ENCODE results near the gene OXSM. TPM values are rescaled to one million over a fixed set of nuclear protein-coding genes. Genes with fewer than 3 reads are reported as not detected.

Gene OXSM
- total and polyA plus RNA-seq, 2 experiments from 2014 or later = 1.3 to 2.2 TPM

GRCh38 chr3:25747033-25747432, 42.9 kb upstream of the OXSM start (continued):
- TF ChIP-seq ZNF462 (CRISPR knock-in tag; IDR thresholded peaks at IDR 0.05) = no peak

GRCh38 chr3:25748189-25748588, 41.7 kb upstream of the OXSM start:
- peaks cover 2% of the 10 kb centered on the region for H3K27me3 Mint-ChIP-seq (ENCODE audit: insufficient read depth, low read depth, poor library complexity)
- no peaks in the 10 kb centered on the region for H3K9me3 Mint-ChIP-seq
- Histone ChIP-seq H3K4me3 (no peak overlapping the region), H3K27ac (ENCODE audit: low read depth) (no peak overlapping the region), H3F3A (replicated peaks; ENCODE audit: low read depth) (no peaks in the 10 kb centered on the region), H3K4me2 (no peak overlapping the region), H3K27me3 (ENCODE audit: insufficient read depth) (no peaks in the 10 kb centered on the region), H3K9me2 (ENCODE audit: insufficient read depth) (no peaks in the 10 kb centered on the region), H3K36me3 (ENCODE audit: insufficient read depth) (peaks cover 5% of the 10 kb centered on the region; the same call in 1 of the 2 replicates), H2AFZ (no peak overlapping the region), H3K79me2 (replicated peaks; ENCODE audit: insufficient read depth) (no peaks in the 10 kb centered on the region), H3K4me1 (ENCODE audit: insufficient read depth) (peaks cover 13% of the 10 kb centered on the region), H4K20me1 (replicated peaks; ENCODE audit: insufficient read depth) (no peaks in the 10 kb centered on the region)
- H3K27ac Mint-ChIP-seq = peak overlapping the region; percentile 29; the same call in 1 of the 2 replicates
- DNase-seq (ENCODE audit: low spot score) (peak; percentile 33), ATAC-seq (peak; percentile 91)
- H3K4me3 Mint-ChIP-seq = no peak overlapping the region
- peaks cover 14% of the 10 kb centered on the region for H3K4me1 Mint-ChIP-seq
- H3K36me3 Mint-ChIP-seq (ENCODE audit: low read depth) = peaks cover 26% of the 10 kb centered on the region
- TF ChIP-seq STAT1 (IDR thresholded peaks at IDR 0.05; ENCODE audit: unreplicated experiment) = no peak
- no peak for TF ChIP-seq REST (IDR thresholded peaks at IDR 0.05; ENCODE audit: unreplicated experiment)
- TF ChIP-seq CREB1 (CRISPR knock-in tag; IDR thresholded peaks at IDR 0.05; ENCODE audit: low read depth) = no peak
- no peak for TF ChIP-seq ZNF331 (CRISPR knock-in tag; IDR thresholded peaks at IDR 0.05; ENCODE audit: low read depth)
- TF ChIP-seq EZH2phosphoT487 (IDR thresholded peaks at IDR 0.05; ENCODE audit: unreplicated experiment) = no peak
- no peak for TF ChIP-seq ETS1 (IDR thresholded peaks at IDR 0.05)
- no peak for TF ChIP-seq POLR2AphosphoS5 (IDR thresholded peaks at IDR 0.05; ENCODE audit: low read depth)
- no peak for TF ChIP-seq JUNB (IDR thresholded peaks at IDR 0.05; ENCODE audit: unreplicated experiment)
- no peak for TF ChIP-seq NANOG (IDR thresholded peaks at IDR 0.05; ENCODE audit: borderline replicate concordance)
